ENCODE data around the gene DCDC1.

The DCDC1 gene

DNA sequence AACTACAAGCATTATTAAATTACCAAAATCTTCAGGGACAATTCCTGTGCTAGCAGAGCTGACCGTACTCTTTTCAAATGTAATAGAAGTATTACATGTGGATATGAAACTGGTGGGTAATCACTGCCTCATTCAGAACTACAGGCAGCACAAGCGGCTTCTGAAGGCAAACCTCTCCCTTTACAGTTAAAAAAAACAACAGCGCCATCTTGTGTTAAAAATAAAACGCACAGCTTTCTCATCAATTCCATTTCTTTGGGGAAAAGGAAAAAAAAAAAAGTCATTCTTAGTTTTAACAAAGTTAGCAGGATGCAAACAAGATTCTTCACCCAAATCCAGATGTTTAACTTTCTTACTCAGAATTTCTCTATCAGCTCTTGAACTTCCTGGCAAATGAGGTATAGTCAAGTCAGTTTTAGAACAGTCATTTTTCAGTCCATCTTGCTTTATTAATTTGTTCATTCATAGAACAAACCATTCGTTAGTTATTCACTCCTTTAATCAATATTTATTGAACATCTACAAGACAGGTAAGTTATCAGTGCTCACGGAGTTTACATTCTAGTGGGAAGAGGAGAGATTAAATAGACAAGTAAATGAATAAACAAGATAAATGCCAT is 451.6 kb downstream of the DCDC1 start:
- Histone ChIP-seq H3K9ac (ENCODE audit: low read depth, low read length) (no peak overlapping the region), H3K27ac (ENCODE audit: low read length) (no peak overlapping the region), H3K36me3 (ENCODE audit: insufficient read depth, low read depth, low read length) (no peaks in the 10 kb centered on the region), H3K4me3 (ENCODE audit: low read length) (no peak overlapping the region), H3K9me3 (ENCODE audit: insufficient read depth, low read depth, low read length) (no peaks in the 10 kb centered on the region), H3K4me1 (ENCODE audit: insufficient read depth, low read length) (no peaks in the 10 kb centered on the region), H3K27me3 (ENCODE audit: insufficient read depth, low read length) (no peaks in the 10 kb centered on the region)

- H3K27me3 ChIP-seq (ENCODE audit: insufficient read depth, low read length) = no peaks in the 10 kb centered on the region
Observed at GRCh38 chr11:30917266-30917665, 452.3 kb downstream of the DCDC1 start.

DNA sequence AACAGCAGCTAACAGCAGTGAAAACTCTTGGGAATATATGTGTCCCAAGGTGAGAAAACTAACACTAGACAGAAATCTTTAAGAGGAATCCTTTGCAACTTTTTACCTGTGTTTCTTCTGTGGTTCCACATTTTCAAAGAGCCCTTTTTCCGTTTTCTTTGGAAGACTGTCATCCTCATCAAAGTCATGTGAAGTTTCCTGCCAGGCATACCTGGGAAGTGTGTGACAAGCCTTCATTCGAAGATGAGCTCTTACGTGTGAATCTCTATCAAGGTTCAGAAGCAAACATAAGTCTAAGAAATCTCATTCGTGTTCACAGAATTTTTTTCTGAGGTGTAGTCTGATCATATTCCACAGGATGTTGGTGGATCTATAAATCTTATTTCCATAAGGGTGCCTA is 452.8 kb downstream of the DCDC1 start:
- H3K4me1 ChIP-seq (ENCODE audit: insufficient read depth, low read length) = no peaks in the 10 kb centered on the region

More at GRCh38 chr11:30917266-30917665, 452.3 kb downstream of the DCDC1 start:
- no peak overlapping the region for H3K9ac ChIP-seq (ENCODE audit: low read depth, low read length)
- no peaks in the 10 kb centered on the region for H3K9me3 ChIP-seq (ENCODE audit: insufficient read depth, low read depth, low read length)
- H3K27ac ChIP-seq (ENCODE audit: low read length) = no peak overlapping the region
- no peaks in the 10 kb centered on the region for H3K4me1 ChIP-seq (ENCODE audit: insufficient read depth, low read length)
- H3K36me3 ChIP-seq (ENCODE audit: insufficient read depth, low read depth, low read length) = no peaks in the 10 kb centered on the region
- H3K4me3 ChIP-seq (ENCODE audit: low read length) = no peak overlapping the region

DNA sequence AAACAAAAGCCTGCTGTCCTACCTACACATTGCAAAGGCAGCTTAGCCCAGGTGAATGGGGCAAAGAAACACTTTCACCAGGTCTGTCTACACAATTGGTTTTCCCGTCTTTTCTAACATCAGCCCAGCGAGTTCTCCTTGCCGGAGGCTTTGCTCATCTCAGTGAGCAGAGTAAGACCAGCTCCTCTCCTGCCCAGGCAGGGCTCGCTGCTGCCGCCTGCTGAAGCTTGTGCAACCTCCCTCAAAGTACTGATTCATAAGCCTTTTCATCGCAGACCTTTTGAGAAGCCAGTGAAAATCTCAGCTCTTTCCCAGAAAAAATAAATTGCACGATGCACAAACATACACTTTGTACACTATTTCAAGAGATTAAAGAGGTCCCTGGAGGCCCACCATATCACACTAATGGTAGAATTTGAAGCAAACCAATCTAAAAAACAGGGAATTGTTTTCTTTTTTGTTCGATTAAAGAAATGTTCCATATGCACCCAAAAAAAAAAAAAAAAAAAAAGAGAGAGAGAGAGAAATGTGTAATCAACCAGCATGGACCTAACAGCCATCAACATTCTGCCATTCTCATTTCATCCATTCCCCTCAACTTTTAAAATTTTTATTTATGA is 455.3 kb downstream of the DCDC1 start:
- H3K27ac ChIP-seq (ENCODE audit: low read length) = no peak overlapping the region
- H3K36me3 ChIP-seq (ENCODE audit: insufficient read depth, low read depth, low read length) = no peaks in the 10 kb centered on the region
- no peak overlapping the region for H3K9ac ChIP-seq (ENCODE audit: low read depth, low read length)
- no peaks in the 10 kb centered on the region for H3K4me1 ChIP-seq (ENCODE audit: insufficient read depth, low read length)
- no peak overlapping the region for H3K4me3 ChIP-seq (ENCODE audit: low read length)
- no peaks in the 10 kb centered on the region for H3K27me3 ChIP-seq (ENCODE audit: insufficient read depth, low read length)
- H3K9me3 ChIP-seq (ENCODE audit: insufficient read depth, low read depth, low read length) = no peaks in the 10 kb centered on the region

More for the DNA sequence above, 452.8 kb downstream of the DCDC1 start:
- H3K27me3 ChIP-seq (ENCODE audit: insufficient read depth, low read length) = no peaks in the 10 kb centered on the region
- no peak overlapping the region for H3K4me3 ChIP-seq (ENCODE audit: low read length)
- H3K9ac ChIP-seq (ENCODE audit: low read depth, low read length) = no peak overlapping the region
- no peaks in the 10 kb centered on the region for H3K9me3 ChIP-seq (ENCODE audit: insufficient read depth, low read depth, low read length)
- no peaks in the 10 kb centered on the region for H3K36me3 ChIP-seq (ENCODE audit: insufficient read depth, low read depth, low read length)
- no peak overlapping the region for H3K27ac ChIP-seq (ENCODE audit: low read length)

DNA sequence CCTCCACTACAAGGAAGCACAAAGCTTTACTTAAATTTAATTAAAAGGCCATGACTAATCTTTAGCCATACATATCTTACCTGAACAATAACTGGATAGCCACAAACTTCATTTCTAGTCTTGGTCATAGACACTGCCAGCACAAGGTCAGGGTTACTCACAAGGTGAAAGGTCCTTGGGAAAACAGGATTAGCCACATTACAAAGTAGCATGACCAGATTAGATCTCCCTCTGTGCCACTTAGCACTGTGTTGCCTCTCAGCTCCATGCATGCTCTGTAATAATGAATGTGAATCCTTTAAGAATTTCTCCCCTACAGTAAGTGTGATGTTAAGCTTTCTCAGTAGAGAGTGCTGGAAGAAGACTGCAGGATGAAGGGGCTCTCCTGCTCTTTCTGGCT is 458.3 kb downstream of the DCDC1 start:
- Histone ChIP-seq H3K27me3 (ENCODE audit: insufficient read depth, low read length) (no peaks in the 10 kb centered on the region), H3K9ac (ENCODE audit: low read depth, low read length) (no peak overlapping the region), H3K4me1 (ENCODE audit: insufficient read depth, low read length) (no peaks in the 10 kb centered on the region), H3K27ac (ENCODE audit: low read length) (no peak overlapping the region), H3K9me3 (ENCODE audit: insufficient read depth, low read depth, low read length) (no peaks in the 10 kb centered on the region), H3K4me3 (ENCODE audit: low read length) (no peak overlapping the region), H3K36me3 (ENCODE audit: insufficient read depth, low read depth, low read length) (no peaks in the 10 kb centered on the region)

- Histone ChIP-seq H3K36me3 (ENCODE audit: insufficient read depth, low read depth, low read length) (no peaks in the 10 kb centered on the region), H3K9me3 (ENCODE audit: insufficient read depth, low read depth, low read length) (no peaks in the 10 kb centered on the region), H3K4me1 (ENCODE audit: insufficient read depth, low read length) (no peaks in the 10 kb centered on the region), H3K4me3 (ENCODE audit: low read length) (no peak overlapping the region), H3K27ac (ENCODE audit: low read length) (no peak overlapping the region), H3K27me3 (ENCODE audit: insufficient read depth, low read length) (no peaks in the 10 kb centered on the region), H3K9ac (ENCODE audit: low read depth, low read length) (no peak overlapping the region)
Observed at GRCh38 chr11:30908857-30909256, 460.7 kb downstream of the DCDC1 start.

DNA sequence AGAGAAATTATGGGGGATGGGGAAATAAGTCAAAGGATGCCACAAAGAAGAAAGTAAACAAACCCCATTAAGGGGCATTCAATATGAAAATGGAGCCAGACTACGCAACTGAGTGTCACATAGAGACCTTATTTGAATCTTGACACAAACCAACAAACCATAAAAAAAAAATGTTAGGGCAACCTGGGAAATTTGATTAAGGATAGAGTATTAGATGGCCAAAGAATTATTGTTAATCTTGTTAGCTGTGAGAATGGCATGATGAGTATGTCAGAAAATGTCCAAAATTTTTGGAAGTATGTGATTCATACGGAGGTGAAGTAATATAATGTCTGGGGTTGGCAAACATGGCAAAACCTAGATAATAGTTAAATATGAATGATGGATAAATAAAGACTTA is 461.3 kb downstream of the DCDC1 start:
- Histone ChIP-seq H3K4me1 (ENCODE audit: insufficient read depth, low read length) (no peaks in the 10 kb centered on the region), H3K27ac (ENCODE audit: low read length) (no peak overlapping the region), H3K27me3 (ENCODE audit: insufficient read depth, low read length) (no peaks in the 10 kb centered on the region), H3K9ac (ENCODE audit: low read depth, low read length) (no peak overlapping the region), H3K36me3 (ENCODE audit: insufficient read depth, low read depth, low read length) (no peaks in the 10 kb centered on the region), H3K4me3 (ENCODE audit: low read length) (no peak overlapping the region), H3K9me3 (ENCODE audit: insufficient read depth, low read depth, low read length) (no peaks in the 10 kb centered on the region)

DNA sequence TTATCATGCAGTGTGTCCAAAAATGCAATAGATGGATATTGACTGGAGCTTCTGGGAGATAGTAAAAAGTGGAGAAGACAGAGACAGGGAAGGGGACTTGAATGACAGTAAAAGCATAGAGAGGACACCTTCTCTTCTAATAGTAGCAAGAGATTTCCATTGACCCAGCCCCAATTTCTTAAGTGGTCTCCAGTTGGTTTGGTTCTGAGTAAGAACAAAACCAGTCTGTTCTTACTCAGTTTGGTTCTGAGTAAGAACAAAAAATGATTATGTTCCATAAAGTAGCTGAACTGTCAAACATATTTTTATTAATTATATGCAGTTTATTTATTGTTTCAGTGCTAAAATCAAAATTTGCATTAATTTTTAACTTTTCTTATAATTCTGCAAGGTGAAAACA is 466.6 kb downstream of the DCDC1 start:
- Histone ChIP-seq H3K4me1 (ENCODE audit: insufficient read depth, low read length) (no peaks in the 10 kb centered on the region), H3K9me3 (ENCODE audit: insufficient read depth, low read depth, low read length) (no peaks in the 10 kb centered on the region), H3K9ac (ENCODE audit: low read depth, low read length) (no peak overlapping the region), H3K36me3 (ENCODE audit: insufficient read depth, low read depth, low read length) (no peaks in the 10 kb centered on the region), H3K27ac (ENCODE audit: low read length) (no peak overlapping the region), H3K4me3 (ENCODE audit: low read length) (no peak overlapping the region), H3K27me3 (ENCODE audit: insufficient read depth, low read length) (no peaks in the 10 kb centered on the region)

- no peak overlapping the region for H3K4me3 ChIP-seq (ENCODE audit: low read length)
- H3K9ac ChIP-seq (ENCODE audit: low read depth, low read length) = no peak overlapping the region
- no peaks in the 10 kb centered on the region for H3K27me3 ChIP-seq (ENCODE audit: insufficient read depth, low read length)
- no peak overlapping the region for H3K27ac ChIP-seq (ENCODE audit: low read length)
- H3K36me3 ChIP-seq (ENCODE audit: insufficient read depth, low read depth, low read length) = no peaks in the 10 kb centered on the region
- no peaks in the 10 kb centered on the region for H3K4me1 ChIP-seq (ENCODE audit: insufficient read depth, low read length)
- H3K9me3 ChIP-seq (ENCODE audit: insufficient read depth, low read depth, low read length) = no peaks in the 10 kb centered on the region
Observed at GRCh38 chr11:30895046-30895445, 474.5 kb downstream of the DCDC1 start.

- Histone ChIP-seq H3K9ac (ENCODE audit: low read depth, low read length) (no peak overlapping the region), H3K4me1 (ENCODE audit: insufficient read depth, low read length) (no peaks in the 10 kb centered on the region), H3K27ac (ENCODE audit: low read length) (no peak overlapping the region), H3K4me3 (ENCODE audit: low read length) (no peak overlapping the region), H3K9me3 (ENCODE audit: insufficient read depth, low read depth, low read length) (no peaks in the 10 kb centered on the region), H3K36me3 (ENCODE audit: insufficient read depth, low read depth, low read length) (no peaks in the 10 kb centered on the region), H3K27me3 (ENCODE audit: insufficient read depth, low read length) (no peaks in the 10 kb centered on the region)
Observed at GRCh38 chr11:30893318-30893717, 476.2 kb downstream of the DCDC1 start.

DNA sequence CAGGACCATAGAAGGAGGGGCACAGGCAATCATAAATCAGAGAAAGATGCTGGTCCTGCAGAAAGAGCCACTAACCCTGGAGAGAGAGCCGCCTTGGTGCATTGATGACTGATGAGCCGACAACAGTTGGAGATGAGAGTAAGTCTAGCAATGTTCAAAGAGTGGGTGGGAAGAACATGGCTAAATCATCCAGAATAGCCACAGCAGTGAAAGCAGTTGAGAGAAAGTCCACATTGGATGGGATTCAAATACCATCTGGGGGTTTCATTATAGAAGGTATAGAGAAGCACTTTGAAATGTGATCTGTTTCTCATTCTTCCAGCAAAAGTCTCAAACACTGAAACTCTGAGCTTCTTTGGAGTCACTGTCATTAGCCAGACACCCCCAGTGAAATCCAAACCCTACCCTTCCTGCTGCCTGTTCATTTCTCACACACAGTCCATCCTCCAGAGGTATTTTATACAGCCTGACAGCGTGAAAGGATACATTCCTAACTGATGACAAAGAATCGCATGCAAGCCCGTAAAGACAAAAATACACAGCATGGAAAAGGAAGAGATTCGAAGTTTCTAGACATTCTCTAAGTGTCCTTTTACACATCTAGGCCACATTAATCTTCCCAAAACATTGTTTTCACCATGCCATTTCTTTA is 480.3 kb downstream of the DCDC1 start:
- H3K27me3 ChIP-seq (ENCODE audit: insufficient read depth, low read length) = no peaks in the 10 kb centered on the region
- no peak overlapping the region for H3K27ac ChIP-seq (ENCODE audit: low read length)
- no peak overlapping the region for H3K9ac ChIP-seq (ENCODE audit: low read depth, low read length)

GRCh38 chr11:30879322-30880005 is 490.1 kb downstream of the DCDC1 start:
- no peak overlapping the region for H3K27ac ChIP-seq (ENCODE audit: low read length)
- no peaks in the 10 kb centered on the region for H3K9me3 ChIP-seq (ENCODE audit: insufficient read depth, low read depth, low read length)
- H3K36me3 ChIP-seq (ENCODE audit: insufficient read depth, low read depth, low read length) = no peaks in the 10 kb centered on the region
- H3K9ac ChIP-seq (ENCODE audit: low read depth, low read length) = no peak overlapping the region
- no peaks in the 10 kb centered on the region for H3K27me3 ChIP-seq (ENCODE audit: insufficient read depth, low read length)
- no peaks in the 10 kb centered on the region for H3K4me1 ChIP-seq (ENCODE audit: insufficient read depth, low read length)
- H3K4me3 ChIP-seq (ENCODE audit: low read length) = no peak overlapping the region

More for the DNA sequence above, 480.3 kb downstream of the DCDC1 start:
- Histone ChIP-seq H3K4me3 (ENCODE audit: low read length) (no peak overlapping the region), H3K9me3 (ENCODE audit: insufficient read depth, low read depth, low read length) (no peaks in the 10 kb centered on the region), H3K4me1 (ENCODE audit: insufficient read depth, low read length) (no peaks in the 10 kb centered on the region), H3K36me3 (ENCODE audit: insufficient read depth, low read depth, low read length) (no peaks in the 10 kb centered on the region)

All from iPS-20b (cell line).